Motor neuron (in vitro differentiated cells): ENCODE data around the gene TLX1. TPM values are rescaled to one million over a fixed set of nuclear protein-coding genes. Genes with fewer than 3 reads are reported as not detected.

ENCODE experiments used
- ATAC-seq, 8 experiments: fragments of 200-7000 bp; cut with Tn5 transposase; replicated peaks in 6 of 8; 2 replicates each; pipeline ENCODE4 v1.8.0; 2021; ENCODE audit warnings: mild to moderate bottlenecking in 8 of 8, moderate library complexity in 8 of 8
- H3K27ac ChIP-seq, 2 donors: fragments of 250-450 bp; sonication (Bioruptor Pico); 2 replicates each; pipeline ENCODE4 v1.9.0; 2021; ENCODE audit warnings: antibody characterized with exemption in 2 of 2, mild to moderate bottlenecking in 2 of 2, moderate library complexity in 1 of 2
- H3K4me1 ChIP-seq, 2 donors: fragments of 250-450 bp; sonication (Bioruptor Pico); replicated peaks in 1 of 2; 2 replicates each; pipeline ENCODE4 v1.6.1; 2021; ENCODE audit warnings: antibody characterized with exemption in 2 of 2, mild to moderate bottlenecking in 2 of 2, moderate library complexity in 1 of 2
- H3K4me3 ChIP-seq, 5 donors: fragments of 250-450 bp; sonication (Bioruptor Pico); 2 replicates each; pipeline ENCODE4 v1.9.0; 2021; ENCODE audit warnings: antibody characterized with exemption in 5 of 5, mild to moderate bottlenecking in 5 of 5, moderate library complexity in 4 of 5
- WGBS, 10 experiments: fragments of 450-650 bp; shearing (Covaris generic); methylation state at CpG; one replicate each; pipeline ENCODE4 v1.0.0; 2022; 5-methylcytosine and 5-hydroxymethylcytosine counted together
- in situ Hi-C, 9 experiments: fragments of 400-800 bp; cut with MboI; loops; one replicate each; pipeline ENCODE4 v1.15.0; 2021; ENCODE audit warnings: low sequenced_read_pairs in 9 of 9, low pct_unique_long_range_greater_than_20kb in 2 of 9; ENCODE audit not compliant: unreplicated experiment in 9 of 9
- total RNA-seq, 8 experiments: library from RNA; unstranded; fragments of 300-600 nt; gene quantifications; 2 replicates each; pipeline versions ENCODE4 v1.2.3 to v1.2.4, GENCODE V29; 2022

TLX1 gene
- total RNA-seq, 8 experiments from 2014 or later: 0.05 to 0.66 (median 0.45) TPM; not detected in 3

GRCh38 chr10:101096378-101096777 lies 34.7 kb upstream of the TLX1 start:
- WGBS, 10 experiments: 60 to 100% (median 90%) methylated on average over 1 to 3 of the region's 4 CpGs; no CpG with 5 or more reads in 5 of the 10 experiments
- ATAC-seq: no peak
- in situ Hi-C loops: no loop called here
- no peak overlapping the region for H3K27ac ChIP-seq
- H3K4me1 ChIP-seq: peaks cover 17 to 26% of the 10 kb centered on the region in 2 donors
- H3K4me3 ChIP-seq: no peak overlapping the region

GRCh38 chr10:101097881-101098280 lies 33.2 kb upstream of the TLX1 start:
- in situ Hi-C loops: no loop called here
- no peak for ATAC-seq
- 0 to 41% (median 12%) methylated on average over 1 to 3 of the region's 4 CpGs; no CpG with 5 or more reads in 4 of the 10 experiments for WGBS, 10 experiments
- Histone ChIP-seq H3K4me1 (peaks cover 17 to 26% of the 10 kb centered on the region in 2 donors), H3K27ac (no peak overlapping the region), H3K4me3 (no peak overlapping the region)

- no peak for ATAC-seq
- in situ Hi-C loops: no loop called here
- peaks cover 6 to 7% of the 10 kb centered on the region in 2 donors for H3K4me1 ChIP-seq
- WGBS, 10 experiments: 24 to 100% (median 58%) methylated on average over 1 to 6 of the region's 6 CpGs; no CpG with 5 or more reads in 3 of the 10 experiments
- no peak overlapping the region for H3K27ac ChIP-seq
- H3K4me3 ChIP-seq: no peak overlapping the region
These were observed 31.2 kb upstream of the TLX1 start for GRCh38 chr10:101099901-101100300.

GRCh38 chr10:101101372-101101881 lies 29.7 kb upstream of the TLX1 start:
- 8 to 66% (median 17%) methylated on average over 1 to 4 of the region's 4 CpGs; no CpG with 5 or more reads in 3 of the 10 experiments for WGBS, 10 experiments
- in situ Hi-C loops: no loop called here
- ATAC-seq: peak in 3 of 8 experiments; percentile 54 to 80 (median 69)

GRCh38 chr10:101103430-101103829 lies 27.7 kb upstream of the TLX1 start:
- Histone ChIP-seq H3K4me1 (no peaks in the 10 kb centered on the region), H3K27ac (no peak overlapping the region), H3K4me3 (no peak overlapping the region)
- 40 to 83% (median 42%) methylated on average over 1 to 2 of the region's 2 CpGs; no CpG with 5 or more reads in 5 of the 10 experiments for WGBS, 10 experiments
- in situ Hi-C loops: no loop called here
- ATAC-seq: no peak

More at GRCh38 chr10:101101372-101101881, 29.7 kb upstream of the TLX1 start:
- no peak overlapping the region for H3K27ac ChIP-seq
- no peaks in the 10 kb centered on the region for H3K4me1 ChIP-seq
- H3K4me3 ChIP-seq: no peak overlapping the region

GRCh38 chr10:101106351-101106750 lies 24.7 kb upstream of the TLX1 start:
- no peak overlapping the region for H3K4me3 ChIP-seq
- no peak overlapping the region for H3K27ac ChIP-seq
- H3K4me1 ChIP-seq: no peaks in the 10 kb centered on the region
- in situ Hi-C loops: no loop called here
- 0 to 100% (median 56%) methylated on average over 1 to 4 of the region's 6 CpGs; no CpG with 5 or more reads in 2 of the 10 experiments for whole genome bisulfite sequencing, 10 experiments
- ATAC-seq: no peak

GRCh38 chr10:101107771-101108170 lies 23.3 kb upstream of the TLX1 start:
- H3K4me3 ChIP-seq: no peak overlapping the region
- 0 to 100% (median 50%) methylated on average over 1 of the region's 5 CpGs; no CpG with 5 or more reads in 6 of the 10 experiments for WGBS, 10 experiments
- in situ Hi-C loops: no loop called here
- peaks cover 0 to 2% of the 10 kb centered on the region in 2 donors for H3K4me1 ChIP-seq
- no peak for ATAC-seq
- H3K27ac ChIP-seq: no peak overlapping the region

- ATAC-seq: no peak
- WGBS, 10 experiments: 70% methylated on average over 2 of the region's 6 CpGs; no CpG with 5 or more reads in 9 of the 10 experiments
- peaks cover 0 to 6% of the 10 kb centered on the region in 2 donors for H3K4me1 ChIP-seq
- H3K27ac ChIP-seq: no peak overlapping the region
- H3K4me3 ChIP-seq: no peak overlapping the region
- in situ Hi-C loops: no loop called here
These were observed 20.1 kb upstream of the TLX1 start for GRCh38 chr10:101110856-101111523.

DNA sequence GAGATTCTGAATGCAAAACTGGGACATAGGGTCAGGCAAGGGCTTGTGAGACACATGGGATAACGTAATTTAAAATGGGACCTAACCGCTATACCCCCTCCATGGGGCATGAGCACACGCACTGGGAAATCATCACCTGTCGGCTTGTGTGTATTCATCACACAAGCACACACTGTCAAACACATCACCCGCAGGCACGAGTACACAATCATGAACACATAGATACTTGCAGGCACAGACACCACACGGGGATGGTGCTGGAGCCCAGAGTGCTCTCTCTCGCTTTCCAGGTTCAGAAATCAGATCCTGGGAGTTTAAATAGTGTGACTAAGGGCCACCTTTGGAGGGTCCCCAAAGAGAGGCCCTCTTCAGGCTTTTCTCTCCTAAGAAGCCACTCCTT lies 19.6 kb upstream of the TLX1 start:
- Histone ChIP-seq H3K4me3 (no peak overlapping the region), H3K27ac (no peak overlapping the region), H3K4me1 (peaks cover 0 to 6% of the 10 kb centered on the region in 2 donors)
- ATAC-seq: no peak
- in situ Hi-C loops: no loop called here
- WGBS, 10 experiments: 0 to 90% (median 76%) methylated on average over 1 to 5 of the region's 8 CpGs; no CpG with 5 or more reads in 3 of the 10 experiments

- no peak for ATAC-seq
- in situ Hi-C loops: no loop called here
These were observed 18.1 kb upstream of the TLX1 start for GRCh38 chr10:101112799-101113594.

DNA sequence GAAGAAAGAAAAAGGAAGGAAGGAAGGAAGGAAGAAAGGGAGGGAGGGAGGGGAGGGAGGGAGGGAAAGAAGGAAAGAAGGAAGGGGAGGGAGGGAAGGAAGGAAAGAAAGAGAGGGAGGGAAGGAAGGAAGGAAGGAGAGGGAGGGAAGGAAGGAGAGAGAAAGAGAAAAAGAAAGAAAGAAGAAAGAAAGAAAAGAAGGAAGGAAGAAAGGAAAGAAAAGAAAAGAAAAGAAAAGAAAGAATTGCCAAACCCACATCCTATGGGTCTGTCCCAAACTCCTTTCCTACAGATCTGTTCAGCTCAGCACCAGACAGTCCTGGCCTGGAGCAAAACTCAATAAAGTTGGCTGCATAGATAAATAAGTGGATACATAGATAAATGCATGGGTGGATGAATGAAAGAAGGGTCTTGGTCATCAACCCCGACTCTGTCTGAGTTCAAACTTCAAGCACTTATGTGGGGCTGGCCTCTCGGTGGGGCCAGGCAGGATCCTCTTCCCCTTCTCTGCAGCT lies 17.2 kb upstream of the TLX1 start:
- no peak for ATAC-seq
- Histone ChIP-seq H3K27ac (no peak overlapping the region), H3K4me3 (no peak overlapping the region), H3K4me1 (peaks cover 0 to 6% of the 10 kb centered on the region in 2 donors)
- in situ Hi-C loops: no loop called here
- WGBS, 10 experiments: 10 to 88% (median 43%) methylated on average over 1 to 2 of the region's 2 CpGs; no CpG with 5 or more reads in 4 of the 10 experiments

More at GRCh38 chr10:101112799-101113594, 18.1 kb upstream of the TLX1 start:
- Histone ChIP-seq H3K27ac (no peak overlapping the region), H3K4me1 (peaks cover 0 to 6% of the 10 kb centered on the region in 2 donors), H3K4me3 (no peak overlapping the region)
- WGBS, 10 experiments: 3 to 20% (median 10%) methylated on average over 2 to 6 of the region's 12 CpGs; no CpG with 5 or more reads in 7 of the 10 experiments

DNA sequence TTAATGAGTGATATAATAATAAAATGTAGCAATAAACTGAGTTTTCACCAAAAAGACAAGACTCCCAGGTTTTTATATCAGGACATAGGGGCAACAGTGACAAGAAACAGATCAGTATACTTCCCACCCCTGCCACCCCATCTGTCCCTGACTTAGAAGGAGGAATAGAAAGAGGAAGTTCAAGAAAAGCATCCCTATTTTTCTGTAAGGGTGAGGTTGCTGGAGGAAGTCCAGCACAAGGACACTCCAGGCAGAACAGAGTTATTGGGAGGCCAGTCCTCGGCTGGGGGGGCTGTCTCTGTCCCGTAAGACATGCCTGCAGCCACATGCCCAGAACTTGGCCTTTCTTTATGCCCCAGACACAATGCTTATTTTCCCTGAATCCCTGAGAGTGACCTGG lies 16.5 kb upstream of the TLX1 start:
- 66 to 67% methylated on average over 2 of the region's 2 CpGs; no CpG with 5 or more reads in 8 of the 10 experiments for WGBS, 10 experiments
- ATAC-seq: no peak
- H3K4me1 ChIP-seq: peaks cover 0 to 6% of the 10 kb centered on the region in 2 donors
- no peak overlapping the region for H3K4me3 ChIP-seq
- no peak overlapping the region for H3K27ac ChIP-seq
- in situ Hi-C loops: no loop called here

- in situ Hi-C loops: no loop called here
- Histone ChIP-seq H3K4me3 (no peak overlapping the region), H3K4me1 (peaks cover 0 to 14% of the 10 kb centered on the region in 2 donors), H3K27ac (no peak overlapping the region)
- no peak for ATAC-seq
- WGBS, 10 experiments: 48 to 100% (median 66%) methylated on average over 1 to 6 of the region's 6 CpGs; no CpG with 5 or more reads in 3 of the 10 experiments
These were observed 14.3 kb upstream of the TLX1 start for GRCh38 chr10:101116754-101117153.
